PFSK-1 (cell line): ENCODE results near the gene UGT1A10.

Experiments used
- FOXP2 ChIP-seq: optimal IDR thresholded peaks from 2 replicates; pipeline ENCODE3; 2011; ENCODE audit warnings: borderline replicate concordance, control low read depth, inconsistent platforms; ENCODE audit not compliant: insufficient read depth; ENCODE audit errors: extremely low read length, extremely low read depth
- POLR2AphosphoS5 ChIP-seq: IDR thresholded peaks from 2 replicates; pipeline ENCODE4 v1.6.1; 2012; ENCODE audit warnings: low read depth, mild to moderate bottlenecking, control low read depth, low read length, moderate library complexity
- REST ChIP-seq, 2 experiments: IDR thresholded peaks; 2 replicates each; pipeline versions ENCODE4 v1.6.1 to v1.8.0; 2011 to 2012; ENCODE audit warnings: low read depth in 2 of 2, low read length in 2 of 2, control low read depth in 1 of 2, inconsistent platforms in 1 of 2, mild to moderate bottlenecking in 1 of 2, moderate library complexity in 1 of 2; ENCODE audit not compliant: insufficient read depth in 1 of 2
- TAF1 ChIP-seq: IDR thresholded peaks from 2 replicates; pipeline ENCODE4 v1.6.1; 2012; ENCODE audit warnings: low read length, control low read depth, borderline replicate concordance; ENCODE audit not compliant: insufficient read depth

DNA sequence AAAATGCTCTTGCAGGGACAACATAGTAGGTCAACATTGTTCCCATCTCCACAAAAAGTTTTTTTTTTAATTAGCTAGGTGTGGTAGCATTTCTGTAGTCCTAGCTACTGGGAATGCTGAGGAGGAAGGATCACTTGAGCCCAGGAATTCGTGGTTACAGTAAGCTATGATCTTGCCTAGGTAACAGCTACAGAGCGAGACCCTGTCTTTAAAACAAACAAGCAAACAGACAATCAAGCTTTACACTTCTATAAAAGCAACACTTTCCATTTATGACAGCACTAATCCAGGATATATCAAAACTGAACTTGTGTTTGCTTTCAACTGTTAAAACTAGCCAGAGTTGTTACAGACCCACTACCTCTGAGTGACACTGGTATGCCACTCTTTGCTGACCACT, 104.6 kb downstream of the UGT1A10 start:
- no peak for TF ChIP-seq POLR2AphosphoS5
- no peak for TF ChIP-seq REST (IDR thresholded peaks at IDR 0.05; ENCODE audit: insufficient read depth in 1 of 2, low read depth in 2 of 2, low read length in 2 of 2)
- no peak for TF ChIP-seq TAF1
- no peak for TF ChIP-seq FOXP2
